H9 (cell line): Measurements from ENCODE around the gene TRPC3. TPM values are rescaled to one million over a fixed set of nuclear protein-coding genes. Genes with fewer than 3 reads are reported as not detected.
A peak's percentile ranks its signal among the peaks of the same experiment; 100 is the strongest.

Experiments
- DNase-seq: peaks from one replicate; pipeline ENCODE4 v3.0.0-alpha.2; 2017
- H2AFZ ChIP-seq: one replicate; pipeline ENCODE4 v1.6.1; 2013; ENCODE audit warnings: mild to moderate bottlenecking, low read length, control low read depth, moderate library complexity
- H2AK5ac ChIP-seq: 2 replicates; pipeline ENCODE4 v1.6.1; 2013; ENCODE audit warnings: low read length, control low read depth, mixed read lengths; ENCODE audit not compliant: insufficient read length
- H2BK120ac ChIP-seq: one replicate; pipeline ENCODE4 v1.6.1; 2013; ENCODE audit warnings: low read depth, mild to moderate bottlenecking, low read length, control low read depth, inconsistent platforms; ENCODE audit not compliant: poor library complexity, severe bottlenecking
- H2BK12ac ChIP-seq: 2 replicates; pipeline ENCODE4 v1.6.1; 2013; ENCODE audit warnings: low read length, control low read depth, mixed read lengths, low read depth; ENCODE audit not compliant: insufficient read length
- H2BK15ac ChIP-seq: 2 replicates; pipeline ENCODE4 v1.6.1; 2013; ENCODE audit warnings: low read depth, low read length, control low read depth
- H2BK20ac ChIP-seq: one replicate; pipeline ENCODE4 v1.6.1; 2013; ENCODE audit warnings: low read depth, mild to moderate bottlenecking, low read length, control low read depth, inconsistent platforms; ENCODE audit not compliant: poor library complexity, severe bottlenecking
- H2BK5ac ChIP-seq: 2 replicates; pipeline ENCODE4 v1.6.1; 2013; ENCODE audit warnings: low read length, control low read depth, mixed read lengths; ENCODE audit not compliant: insufficient read length
- H3K14ac ChIP-seq: 2 replicates; pipeline ENCODE4 v1.6.1; 2013; ENCODE audit warnings: low read length, control low read depth; ENCODE audit not compliant: insufficient read depth
- H3K18ac ChIP-seq: 2 replicates; pipeline ENCODE4 v1.6.1; 2013; ENCODE audit warnings: low read depth, mild to moderate bottlenecking, mixed read lengths, low read length, control low read depth; ENCODE audit not compliant: insufficient read length
- H3K23ac ChIP-seq: 2 replicates; pipeline ENCODE4 v1.6.1; 2013; ENCODE audit warnings: low read length, control low read depth, mixed read lengths, low read depth; ENCODE audit not compliant: insufficient read length
- H3K23me2 ChIP-seq: 2 replicates; pipeline ENCODE4 v1.6.1; 2013; ENCODE audit warnings: low read depth, mild to moderate bottlenecking, mixed read lengths, low read length, control low read depth; ENCODE audit not compliant: insufficient read length, poor library complexity, severe bottlenecking
- H3K27ac ChIP-seq: 2 replicates; pipeline ENCODE4 v1.5.1; 2013; ENCODE audit warnings: low read length, control low read depth, mixed read lengths, low read depth; ENCODE audit not compliant: insufficient read length
- H3K27me3 ChIP-seq: 2 replicates; pipeline ENCODE4 v1.6.1; 2013; ENCODE audit warnings: low read length, control low read depth, inconsistent platforms; ENCODE audit not compliant: insufficient read depth
- H3K4ac ChIP-seq: 2 replicates; pipeline ENCODE4 v1.6.1; 2013; ENCODE audit warnings: low read depth, mild to moderate bottlenecking, control low read depth, inconsistent platforms, low read length, moderate library complexity
- H3K4me1 ChIP-seq: 2 replicates; pipeline ENCODE4 v1.6.1; 2013; ENCODE audit warnings: low read length, control low read depth, inconsistent platforms; ENCODE audit not compliant: insufficient read depth
- H3K4me2 ChIP-seq: 2 replicates; pipeline ENCODE4 v1.6.1; 2013; ENCODE audit warnings: low read length, control low read depth, mixed read lengths; ENCODE audit not compliant: insufficient read length, insufficient read depth
- H3K56ac ChIP-seq: 2 replicates; pipeline ENCODE4 v1.6.1; 2013; ENCODE audit warnings: low read depth, mild to moderate bottlenecking, mixed read lengths, low read length, control low read depth; ENCODE audit not compliant: insufficient read length
- H3K79me1 ChIP-seq: 2 replicates; pipeline ENCODE4 v1.6.1; 2013; ENCODE audit warnings: low read depth, mild to moderate bottlenecking, moderate library complexity, low read length, control low read depth, inconsistent platforms; ENCODE audit not compliant: insufficient read depth, poor library complexity, severe bottlenecking
- H3K79me2 ChIP-seq: 2 replicates; pipeline ENCODE4 v1.6.1; 2013; ENCODE audit warnings: low read length, control low read depth, inconsistent platforms; ENCODE audit not compliant: insufficient read depth
- H3K9ac ChIP-seq: 2 replicates; pipeline ENCODE4 v1.6.1; 2013; ENCODE audit warnings: low read length, control low read depth, mixed read lengths; ENCODE audit not compliant: insufficient read length; ENCODE audit errors: extremely low read depth
- H3K9me3 ChIP-seq: one replicate; pipeline ENCODE4 v1.6.1; 2013; ENCODE audit warnings: low read depth, low read length, inconsistent platforms; ENCODE audit not compliant: control insufficient read depth
- H3T11ph ChIP-seq: one replicate; pipeline ENCODE4 v1.6.1; 2013; ENCODE audit warnings: mild to moderate bottlenecking, low read length, control low read depth, inconsistent platforms
- H4K20me1 ChIP-seq: one replicate; pipeline ENCODE4 v1.6.1; 2013; ENCODE audit not compliant: control insufficient read depth, insufficient read length, insufficient read depth
- H4K5ac ChIP-seq: 2 replicates; pipeline ENCODE4 v1.6.1; 2013; ENCODE audit warnings: low read depth, mild to moderate bottlenecking, mixed read lengths, low read length, control low read depth; ENCODE audit not compliant: insufficient read length
- H4K8ac ChIP-seq: replicated peaks from 2 replicates; pipeline ENCODE4 v1.6.1; 2013; ENCODE audit warnings: low read length, control low read depth, mixed read lengths, low read depth; ENCODE audit not compliant: insufficient read length
- H4K91ac ChIP-seq: 2 replicates; pipeline ENCODE4 v1.6.1; 2013; ENCODE audit warnings: low read depth, mild to moderate bottlenecking, moderate library complexity, mixed read lengths, low read length, control low read depth; ENCODE audit not compliant: insufficient read length
- H3K27ac Mint-ChIP-seq, 3 experiments: 2 replicates in 2 of 3; 3 replicates in 1 of 3; pipeline ENCODE4 v1.8.0; 2020 to 2021; ENCODE audit warnings: mixed read lengths in 3 of 3, mild to moderate bottlenecking in 1 of 3, moderate library complexity in 1 of 3
- H3K27me3 Mint-ChIP-seq: 2 replicates; pipeline ENCODE4 v1.8.0; 2021; ENCODE audit warnings: low read depth, mild to moderate bottlenecking, moderate library complexity, mixed read lengths
- H3K36me3 Mint-ChIP-seq, 3 experiments: 2 replicates in 2 of 3; 3 replicates in 1 of 3; pipeline ENCODE4 v1.8.0; 2020 to 2021; ENCODE audit warnings: low read depth in 3 of 3, mixed read lengths in 3 of 3; ENCODE audit not compliant: insufficient read depth in 1 of 3
- H3K4me1 Mint-ChIP-seq, 2 experiments: 2 replicates each; pipeline ENCODE4 v1.8.0; 2020; ENCODE audit warnings: mixed read lengths in 2 of 2
- H3K4me3 Mint-ChIP-seq, 2 experiments: 2 replicates in 1 of 2; 3 replicates in 1 of 2; pipeline ENCODE4 v1.8.0; 2020 to 2021; ENCODE audit warnings: mild to moderate bottlenecking in 2 of 2, mixed read lengths in 2 of 2, moderate library complexity in 1 of 2
- H3K9me3 Mint-ChIP-seq, 2 experiments: 2 replicates in 1 of 2; 3 replicates in 1 of 2; pipeline ENCODE4 v1.8.0; 2020; ENCODE audit warnings: mild to moderate bottlenecking in 2 of 2, mixed read lengths in 2 of 2, moderate library complexity in 1 of 2
- WGBS: extraction: QIAGEN DNeasy Blood & Tissue Kit; methylation state at CpG from one replicate; pipeline ENCODE4 v1.1.7; 2013; ENCODE audit warnings: missing lambda C conversion rate, low lambda C conversion rate, mixed read lengths; ENCODE audit not compliant: insufficient read length; ENCODE audit errors: extremely low coverage; 5-methylcytosine and 5-hydroxymethylcytosine counted together
- total RNA-seq: library from RNA; stranded (reverse); gene quantifications from 2 replicates; pipeline ENCODE4 v1.2.1, GENCODE V29; 2021
- TF ChIP-seq, protein P1 (sequence below): fragments of 200-600 bp; sonication (generic); conservative IDR thresholded peaks from 3 replicates; pipeline ENCODE4 v1.8.0; 2021; ENCODE audit warnings: antibody characterized with exemption, mild to moderate bottlenecking

The TRPC3 gene
- total RNA-seq, 1 experiment from 2014 or later, result 0.13 TPM

DNA sequence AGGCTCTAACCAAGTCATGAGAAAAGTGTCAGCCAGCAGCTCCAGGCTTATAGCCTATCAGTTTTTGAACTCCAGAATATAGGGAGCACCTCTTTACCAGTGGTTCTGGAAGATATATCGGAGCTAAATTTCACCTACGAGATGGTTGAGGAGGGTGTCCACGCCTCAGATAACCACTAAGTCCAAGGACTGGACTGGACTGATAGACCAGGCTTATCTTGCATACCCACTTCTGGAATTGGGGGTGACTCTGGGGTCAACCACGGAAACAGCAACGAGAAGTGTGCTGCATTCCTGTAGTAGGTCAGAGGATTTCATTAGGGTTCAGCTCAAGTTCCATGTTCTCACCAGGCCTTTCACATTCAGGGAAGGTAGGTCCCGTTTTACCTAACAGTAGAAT lies 38.6 kb upstream of the TRPC3 start:
- no peaks in the 10 kb centered on the region for H3K79me2 ChIP-seq
- H3K4me3 Mint-ChIP-seq, result no peak overlapping the region
- WGBS, result no CpG with 5 or more reads among the region's 6 CpGs

More for the DNA sequence above, 38.6 kb upstream of the TRPC3 start:
- Histone ChIP-seq H3K4ac (no peak overlapping the region), H2AFZ (no peak overlapping the region), H3K9ac (no peak overlapping the region), H3K18ac (no peak overlapping the region), H3K79me1 (no peaks in the 10 kb centered on the region), H3K4me1 (no peaks in the 10 kb centered on the region), H3K23me2 (no peaks in the 10 kb centered on the region), H2BK120ac (no peak overlapping the region), H2BK15ac (0 out of 2 replicates have a peak overlapping the region, but pooled peaks have one; percentile 12), H3K27ac (no peak overlapping the region), H4K91ac (no peak overlapping the region), H3K27me3 (no peaks in the 10 kb centered on the region), H2BK12ac (no peak overlapping the region), H4K8ac (no peak overlapping the region), H2AK5ac (no peak overlapping the region), H3K56ac (no peak overlapping the region), H2BK20ac (no peak overlapping the region), H3K9me3 (no peaks in the 10 kb centered on the region), H3K14ac (no peak overlapping the region), H4K20me1 (no peaks in the 10 kb centered on the region), H2BK5ac (no peak overlapping the region), H3K4me2 (no peak overlapping the region), H3T11ph (no peak overlapping the region), H4K5ac (no peak overlapping the region), H3K23ac (no peak overlapping the region)
- H3K9me3 Mint-ChIP-seq, result no peaks in the 10 kb centered on the region; a peak in 1 of 5 replicates
- H3K27ac Mint-ChIP-seq, result no peak overlapping the region
- no peaks in the 10 kb centered on the region for H3K36me3 Mint-ChIP-seq
- no peaks in the 10 kb centered on the region; the same call in 1 of the 2 replicates for H3K27me3 Mint-ChIP-seq
- TF ChIP-seq, protein P1, sequence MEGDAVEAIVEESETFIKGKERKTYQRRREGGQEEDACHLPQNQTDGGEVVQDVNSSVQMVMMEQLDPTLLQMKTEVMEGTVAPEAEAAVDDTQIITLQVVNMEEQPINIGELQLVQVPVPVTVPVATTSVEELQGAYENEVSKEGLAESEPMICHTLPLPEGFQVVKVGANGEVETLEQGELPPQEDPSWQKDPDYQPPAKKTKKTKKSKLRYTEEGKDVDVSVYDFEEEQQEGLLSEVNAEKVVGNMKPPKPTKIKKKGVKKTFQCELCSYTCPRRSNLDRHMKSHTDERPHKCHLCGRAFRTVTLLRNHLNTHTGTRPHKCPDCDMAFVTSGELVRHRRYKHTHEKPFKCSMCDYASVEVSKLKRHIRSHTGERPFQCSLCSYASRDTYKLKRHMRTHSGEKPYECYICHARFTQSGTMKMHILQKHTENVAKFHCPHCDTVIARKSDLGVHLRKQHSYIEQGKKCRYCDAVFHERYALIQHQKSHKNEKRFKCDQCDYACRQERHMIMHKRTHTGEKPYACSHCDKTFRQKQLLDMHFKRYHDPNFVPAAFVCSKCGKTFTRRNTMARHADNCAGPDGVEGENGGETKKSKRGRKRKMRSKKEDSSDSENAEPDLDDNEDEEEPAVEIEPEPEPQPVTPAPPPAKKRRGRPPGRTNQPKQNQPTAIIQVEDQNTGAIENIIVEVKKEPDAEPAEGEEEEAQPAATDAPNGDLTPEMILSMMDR, result no peak
- peaks cover 0 to 3% of the 10 kb centered on the region in 2 experiments; a peak in 1 of 4 replicates for H3K4me1 Mint-ChIP-seq
- DNase-seq, result no peak
